Stomach (tissue), 9 donors: Measurements from ENCODE around the gene FUT1. TPM values are rescaled to one million over a fixed set of nuclear protein-coding genes. Genes with fewer than 3 reads are reported as not detected.
A peak's percentile ranks its signal among the peaks of the same experiment; 100 is the strongest.
"Not testable (repeated sequence)": the region's sequence is repeated elsewhere in the genome, so short reads cannot be mapped to it uniquely, and the experiment has no call there.

Experiments
- DNase-seq, 2 donors: peaks; one replicate each; pipeline versions ENCODE4 v3.0.0 to v3.0.0-alpha.2; 2013 to 2019
- H3K27ac ChIP-seq, 5 donors: fragments of 200-600 bp in 4 of 5; sonication (generic) in 4 of 5; one replicate each; pipeline ENCODE4 v1.5.1; 2013 to 2019; ENCODE audit warnings: mild to moderate bottlenecking in 1 of 5, moderate library complexity in 1 of 5
- H3K27me3 ChIP-seq, 3 donors: fragments of 200-600 bp; sonication (generic); one replicate each; pipeline ENCODE4 v1.5.1; 2017 to 2019; ENCODE audit warnings: mixed run types in 1 of 3
- H3K36me3 ChIP-seq, 4 donors: fragments of 200-600 bp; sonication (generic); 1 replicate in 3 of 4; 2 replicates in 1 of 4; pipeline ENCODE4 v1.5.1; 2016 to 2019
- H3K4me1 ChIP-seq, 4 donors: fragments of 200-600 bp; sonication (generic); one replicate each; pipeline ENCODE4 v1.5.1; 2016 to 2019
- H3K4me3 ChIP-seq, 4 donors: fragments of 200-600 bp; sonication (generic) in 3 of 4; one replicate each; pipeline ENCODE4 v1.5.1; 2016 to 2019; ENCODE audit warnings: mild to moderate bottlenecking in 1 of 4
- H3K9me3 ChIP-seq, 4 donors: fragments of 200-600 bp; sonication (generic); one replicate each; pipeline ENCODE4 v1.5.1; 2016 to 2019
- CTCF ChIP-seq, 7 experiments: fragments of 450-650 bp in 4 of 7; fragments of 200-600 bp in 3 of 7; sonication (generic) in 3 of 7; IDR thresholded peaks; one replicate each; pipeline ENCODE4 v1.5.1; 2016 to 2019; ENCODE audit warnings: antibody characterized with exemption in 7 of 7, control low read depth in 2 of 7, mild to moderate bottlenecking in 1 of 7
- EP300 ChIP-seq: sonication (generic); formaldehyde crosslinking; IDR thresholded peaks from one replicate; pipeline ENCODE4 v1.6.1; 2017; ENCODE audit warnings: antibody characterized with exemption
- POLR2A ChIP-seq, 4 donors: fragments of 450-650 bp; IDR thresholded peaks; one replicate each; pipeline ENCODE4 v1.6.1; 2016; ENCODE audit warnings: antibody characterized with exemption in 4 of 4, control low read depth in 2 of 4, mild to moderate bottlenecking in 1 of 4, moderate library complexity in 1 of 4
- POLR2AphosphoS5 ChIP-seq, 3 donors: sonication (generic); formaldehyde crosslinking; IDR thresholded peaks; one replicate each; pipeline ENCODE4 v1.6.1; 2016; ENCODE audit warnings: antibody characterized with exemption in 3 of 3
- WGBS, 5 donors: extraction: QIAGEN DNeasy Blood & Tissue Kit in 3 of 5; methylation state at CpG; one replicate each; pipeline versions ENCODE4 v1.1.5 to v1.1.7; 2013 to 2018; 5-methylcytosine and 5-hydroxymethylcytosine counted together
- intact Hi-C: fragments of 100-400 bp; cut with DNase I; formaldehyde crosslinking; loops from one replicate; pipeline ENCODE4 v1.15.1; 2023; ENCODE audit warnings: low total_unique reads
- polyA plus RNA-seq, 3 donors: library from polyadenylated mRNA; stranded (reverse); fragments of 200-250 nt; gene quantifications; one replicate each; pipeline ENCODE4 v1.2.3, GENCODE V29; 2013
- total RNA-seq, 5 donors: library from RNA; depleted of rRNA; stranded (reverse); fragments of >200 nt; gene quantifications; one replicate each; pipeline versions ENCODE4 v1.1.0 to v1.2.3, GENCODE V29; 2014 to 2016
- donor health status: healthy with polysubstance abuse.
- donor health status: Bipolar disorder and iron deficiency.
- donor health status: healthy.

FUT1 gene
- total and polyA plus RNA-seq, 8 donors = 7.0 to 54.5 (median 7.3) TPM; not detected in 1

GRCh38 chr19:48772503-48772953, 20.1 kb upstream of the FUT1 start:
- 27 to 44% (median 39%) methylated on average over 13 of the region's 13 CpGs for WGBS, 5 donors
- intact Hi-C loops = no loop called here
- Histone ChIP-seq H3K27ac (peak overlapping the region; percentile 67 to 88 (median 77)), H3K36me3 (no peaks in the 10 kb centered on the region), H3K27me3 (peaks cover 0 to 9% (median 0%) of the 10 kb centered on the region in 3 donors), H3K9me3 (no peaks in the 10 kb centered on the region), H3K4me3 (no peak overlapping the region), H3K4me1 (peaks cover 8 to 31% (median 19%) of the 10 kb centered on the region in 4 donors)
- peak in 1 of 3 donors; percentile 72 for TF ChIP-seq POLR2AphosphoS5 (IDR thresholded peaks at IDR 0.05)
- no peak for TF ChIP-seq EP300
- peak; percentile 65 to 89 for DNase-seq

GRCh38 chr19:48770734-48771472, 18.5 kb upstream of the FUT1 start:
- peaks cover 0 to 9% (median 0%) of the 10 kb centered on the region in 3 donors for H3K27me3 ChIP-seq
- peak overlapping the region; percentile 67 to 88 (median 86) for H3K27ac ChIP-seq
- DNase-seq = no peak
- H3K9me3 ChIP-seq = no peaks in the 10 kb centered on the region
- no peaks in the 10 kb centered on the region for H3K36me3 ChIP-seq
- TF ChIP-seq CTCF (IDR thresholded peaks at IDR 0.05) (no peak), POLR2AphosphoS5 (IDR thresholded peaks at IDR 0.05) (no peak), POLR2A (IDR thresholded peaks at IDR 0.05) (no peak), EP300 (no peak)
- peaks cover 8 to 29% (median 18%) of the 10 kb centered on the region in 4 donors for H3K4me1 ChIP-seq
- intact Hi-C loops = no loop called here
- WGBS, 5 donors = 64 to 75% (median 66%) methylated on average over 20 of the region's 20 CpGs
- H3K4me3 ChIP-seq = no peak overlapping the region

GRCh38 chr19:48770266-48770665, 17.8 kb upstream of the FUT1 start:
- Histone ChIP-seq H3K27ac (peak overlapping the region; percentile 67 to 88 (median 86)), H3K36me3 (no peaks in the 10 kb centered on the region), H3K4me3 (no peak overlapping the region), H3K4me1 (peaks cover 2 to 35% (median 21%) of the 10 kb centered on the region in 4 donors), H3K27me3 (peaks cover 0 to 9% (median 0%) of the 10 kb centered on the region in 3 donors), H3K9me3 (no peaks in the 10 kb centered on the region)
- TF ChIP-seq CTCF (IDR thresholded peaks at IDR 0.05) (no peak), POLR2AphosphoS5 (IDR thresholded peaks at IDR 0.05) (no peak), EP300 (no peak), POLR2A (IDR thresholded peaks at IDR 0.05) (no peak)
- 61 to 79% (median 68%) methylated on average over 7 of the region's 7 CpGs for WGBS, 5 donors
- intact Hi-C loops = no loop called here
- no peak for DNase-seq

GRCh38 chr19:48768994-48769713, 16.7 kb upstream of the FUT1 start:
- peak overlapping the region; percentile 67 to 88 (median 86) for H3K27ac ChIP-seq
- peak in 1 of 2 donors; percentile 54 for DNase-seq
- H3K4me3 ChIP-seq = no peak overlapping the region
- 26 to 67% (median 41%) methylated on average over 11 of the region's 11 CpGs for WGBS, 5 donors
- intact Hi-C loops = no loop called here
- peaks cover 0 to 9% (median 0%) of the 10 kb centered on the region in 3 donors for H3K27me3 ChIP-seq
- no peak for TF ChIP-seq POLR2A (IDR thresholded peaks at IDR 0.05)
- no peak for TF ChIP-seq EP300
- TF ChIP-seq CTCF (IDR thresholded peaks at IDR 0.05) = no peak
- TF ChIP-seq POLR2AphosphoS5 (IDR thresholded peaks at IDR 0.05) = no peak
- H3K9me3 ChIP-seq = no peaks in the 10 kb centered on the region
- H3K36me3 ChIP-seq = no peaks in the 10 kb centered on the region
- H3K4me1 ChIP-seq = peaks cover 0 to 35% (median 20%) of the 10 kb centered on the region in 4 donors

- DNase-seq, intact Hi-C loops, H3K4me3 ChIP-seq, H3K9me3 ChIP-seq, H3K36me3 ChIP-seq, H3K27me3 ChIP-seq: not testable (repeated sequence)
- Histone ChIP-seq H3K27ac (peak overlapping the region in 4 of 5 donors; percentile 58 to 88 (median 79)), H3K4me1 (peaks cover 0 to 30% (median 17%) of the 10 kb centered on the region in 4 donors)
- 29 to 39% (median 34%) methylated on average over 6 of the region's 6 CpGs for WGBS, 5 donors
Observed at GRCh38 chr19:48768171-48768753, 15.8 kb upstream of the FUT1 start.

- H3K36me3 ChIP-seq, intact Hi-C loops, H3K4me3 ChIP-seq, H3K9me3 ChIP-seq: not testable (repeated sequence)
- WGBS, 5 donors = 12 to 28% (median 21%) methylated on average over 4 to 5 of the region's 5 CpGs
- Histone ChIP-seq H3K27me3 (peaks cover 0 to 13% (median 0%) of the 10 kb centered on the region in 3 donors), H3K4me1 (peaks cover 0 to 18% (median 11%) of the 10 kb centered on the region in 4 donors), H3K27ac (peak overlapping the region in 3 of 5 donors; percentile 32 to 51 (median 49))
- peak in 1 of 2 donors; percentile 54 for DNase-seq
Observed at GRCh38 chr19:48765816-48766215, 13.4 kb upstream of the FUT1 start.
